ENCODE measurements around the gene AMMECR1.

AMMECR1 gene

DNA sequence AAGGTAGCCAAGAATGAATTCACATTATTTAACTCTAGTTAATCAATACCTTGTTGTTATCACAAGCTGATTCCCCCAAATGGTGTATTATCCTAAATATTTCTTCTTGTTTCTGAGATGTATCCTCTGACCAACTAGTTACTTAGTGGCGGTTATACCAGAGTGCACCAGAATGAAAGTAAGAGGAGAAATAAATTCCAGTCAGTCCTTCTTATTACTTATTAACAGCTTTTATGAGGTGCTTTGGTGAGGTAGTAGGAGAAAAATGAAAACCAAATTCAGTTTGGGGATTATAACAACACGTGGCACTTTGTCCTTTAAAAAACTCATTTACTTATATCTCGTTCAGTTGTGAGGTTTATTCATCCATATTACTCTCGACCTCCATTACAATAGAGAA, 101.9 kb downstream of the AMMECR1 start:
- H3K27me3 ChIP-seq (ENCODE audit: control insufficient read depth in 1 of 2, insufficient read depth in 2 of 2, low read length in 2 of 2), result no peaks in the 10 kb centered on the region
- H3K4me1 ChIP-seq (ENCODE audit: control insufficient read depth in 1 of 2, insufficient read depth in 2 of 2, low read length in 2 of 2), result peaks cover 0 to 5% of the 10 kb centered on the region in 2 donors
- no peaks in the 10 kb centered on the region for H3K36me3 ChIP-seq (ENCODE audit: control insufficient read depth in 1 of 2, insufficient read depth in 2 of 2, low read length in 2 of 2)
- H3K4me3 ChIP-seq (ENCODE audit: low read depth in 1 of 2, low read length in 2 of 2), result no peak overlapping the region
- no peaks in the 10 kb centered on the region for H3K9me3 ChIP-seq (ENCODE audit: control insufficient read depth in 1 of 2, low read length in 2 of 2)
- H3K27ac ChIP-seq (ENCODE audit: low read depth, low read length), result no peak overlapping the region
- H3K9ac ChIP-seq (ENCODE audit: low read depth in 1 of 2, low read length in 2 of 2), result no peak overlapping the region

DNA sequence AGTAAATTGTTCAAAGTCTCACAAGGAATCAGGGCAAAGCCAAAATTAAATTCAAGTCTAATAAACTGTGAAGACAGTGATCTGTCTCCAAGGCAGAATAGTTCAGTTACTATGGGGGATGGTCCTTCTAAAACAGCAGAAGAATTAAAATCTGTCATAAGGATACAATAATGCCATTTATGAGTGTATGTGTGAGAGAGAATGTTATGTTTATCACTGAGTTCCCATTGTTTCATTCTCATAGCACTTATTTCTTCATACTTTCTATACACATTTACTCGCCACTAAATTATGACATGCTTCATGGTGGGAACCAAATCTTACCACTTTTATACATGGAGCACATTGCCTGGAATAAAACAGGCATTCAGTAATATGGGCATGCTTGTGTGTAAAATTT, 102.5 kb downstream of the AMMECR1 start:
- no peak overlapping the region for H3K27ac ChIP-seq (ENCODE audit: low read depth, low read length)
- H3K4me1 ChIP-seq (ENCODE audit: control insufficient read depth in 1 of 2, insufficient read depth in 2 of 2, low read length in 2 of 2), result peaks cover 0 to 5% of the 10 kb centered on the region in 2 donors
- no peak overlapping the region for H3K4me3 ChIP-seq (ENCODE audit: low read depth in 1 of 2, low read length in 2 of 2)
- no peaks in the 10 kb centered on the region for H3K9me3 ChIP-seq (ENCODE audit: control insufficient read depth in 1 of 2, low read length in 2 of 2)
- no peaks in the 10 kb centered on the region for H3K27me3 ChIP-seq (ENCODE audit: control insufficient read depth in 1 of 2, insufficient read depth in 2 of 2, low read length in 2 of 2)
- no peak overlapping the region for H3K9ac ChIP-seq (ENCODE audit: low read depth in 1 of 2, low read length in 2 of 2)
- H3K36me3 ChIP-seq (ENCODE audit: control insufficient read depth in 1 of 2, insufficient read depth in 2 of 2, low read length in 2 of 2), result no peaks in the 10 kb centered on the region

- Histone ChIP-seq H3K27me3 (ENCODE audit: control insufficient read depth in 1 of 2, insufficient read depth in 2 of 2, low read length in 2 of 2) (no peaks in the 10 kb centered on the region), H3K4me3 (ENCODE audit: low read depth in 1 of 2, low read length in 2 of 2) (no peak overlapping the region), H3K36me3 (ENCODE audit: control insufficient read depth in 1 of 2, insufficient read depth in 2 of 2, low read length in 2 of 2) (no peaks in the 10 kb centered on the region), H3K9ac (ENCODE audit: low read depth in 1 of 2, low read length in 2 of 2) (no peak overlapping the region), H3K4me1 (ENCODE audit: control insufficient read depth in 1 of 2, insufficient read depth in 2 of 2, low read length in 2 of 2) (peaks cover 0 to 5% of the 10 kb centered on the region in 2 donors), H3K9me3 (ENCODE audit: control insufficient read depth in 1 of 2, low read length in 2 of 2) (no peaks in the 10 kb centered on the region), H3K27ac (ENCODE audit: low read depth, low read length) (no peak overlapping the region)
These were observed 103.2 kb downstream of the AMMECR1 start for GRCh38 chrX:110214684-110215083.

DNA sequence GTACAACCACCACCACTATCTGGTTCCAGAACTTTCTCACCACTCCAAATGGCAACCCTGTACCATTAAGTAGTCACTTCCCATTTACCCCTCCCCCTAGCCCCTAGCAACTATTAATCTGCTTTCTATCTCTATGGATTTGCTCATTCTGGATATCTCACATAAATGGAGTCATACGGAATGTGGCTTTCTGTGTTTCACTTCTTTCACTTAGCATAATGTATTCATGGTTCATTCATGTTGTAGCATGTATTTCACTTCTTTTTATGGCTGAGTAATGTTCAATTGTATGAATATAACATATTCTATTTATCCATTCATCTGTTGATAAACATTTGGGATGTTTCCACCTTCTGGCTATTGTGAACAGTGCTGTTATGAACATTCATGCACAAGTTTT, 104.7 kb downstream of the AMMECR1 start:
- Histone ChIP-seq H3K9me3 (ENCODE audit: control insufficient read depth in 1 of 2, low read length in 2 of 2) (no peaks in the 10 kb centered on the region), H3K4me1 (ENCODE audit: control insufficient read depth in 1 of 2, insufficient read depth in 2 of 2, low read length in 2 of 2) (peaks cover 0 to 5% of the 10 kb centered on the region in 2 donors), H3K27me3 (ENCODE audit: control insufficient read depth in 1 of 2, insufficient read depth in 2 of 2, low read length in 2 of 2) (no peaks in the 10 kb centered on the region), H3K36me3 (ENCODE audit: control insufficient read depth in 1 of 2, insufficient read depth in 2 of 2, low read length in 2 of 2) (no peaks in the 10 kb centered on the region), H3K9ac (ENCODE audit: low read depth in 1 of 2, low read length in 2 of 2) (no peak overlapping the region), H3K27ac (ENCODE audit: low read depth, low read length) (no peak overlapping the region), H3K4me3 (ENCODE audit: low read depth in 1 of 2, low read length in 2 of 2) (no peak overlapping the region)

- Histone ChIP-seq H3K27me3 (ENCODE audit: control insufficient read depth in 1 of 2, insufficient read depth in 2 of 2, low read length in 2 of 2) (no peaks in the 10 kb centered on the region), H3K9me3 (ENCODE audit: control insufficient read depth in 1 of 2, low read length in 2 of 2) (no peaks in the 10 kb centered on the region), H3K36me3 (ENCODE audit: control insufficient read depth in 1 of 2, insufficient read depth in 2 of 2, low read length in 2 of 2) (no peaks in the 10 kb centered on the region), H3K4me3 (ENCODE audit: low read depth in 1 of 2, low read length in 2 of 2) (no peak overlapping the region), H3K9ac (ENCODE audit: low read depth in 1 of 2, low read length in 2 of 2) (no peak overlapping the region), H3K27ac (ENCODE audit: low read depth, low read length) (no peak overlapping the region), H3K4me1 (ENCODE audit: control insufficient read depth in 1 of 2, insufficient read depth in 2 of 2, low read length in 2 of 2) (peaks cover 0 to 5% of the 10 kb centered on the region in 2 donors)
These were observed 105.6 kb downstream of the AMMECR1 start for GRCh38 chrX:110212299-110212698.

DNA sequence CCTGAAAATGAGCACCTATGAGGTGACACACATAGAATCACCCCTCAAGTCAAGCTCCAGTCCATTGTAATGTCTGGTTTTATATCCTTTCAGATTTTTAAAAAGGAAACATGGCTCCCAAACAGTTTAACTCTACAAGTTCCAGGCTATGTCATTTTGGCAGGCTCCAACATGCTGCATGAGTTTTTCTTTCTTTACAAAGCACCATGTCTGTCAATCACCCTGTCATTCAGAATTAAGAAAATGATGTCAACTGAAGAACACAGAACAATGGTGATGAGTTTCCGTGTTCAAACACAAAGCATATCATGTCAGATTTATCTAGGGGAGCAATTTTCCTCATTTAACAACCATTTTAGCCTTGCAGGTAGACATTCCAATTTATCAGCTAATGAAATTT, 106.5 kb downstream of the AMMECR1 start:
- no peak overlapping the region for H3K9ac ChIP-seq (ENCODE audit: low read depth in 1 of 2, low read length in 2 of 2)
- H3K27me3 ChIP-seq (ENCODE audit: control insufficient read depth in 1 of 2, insufficient read depth in 2 of 2, low read length in 2 of 2), result no peaks in the 10 kb centered on the region
- peaks cover 0 to 5% of the 10 kb centered on the region in 2 donors for H3K4me1 ChIP-seq (ENCODE audit: control insufficient read depth in 1 of 2, insufficient read depth in 2 of 2, low read length in 2 of 2)
- no peaks in the 10 kb centered on the region for H3K9me3 ChIP-seq (ENCODE audit: control insufficient read depth in 1 of 2, low read length in 2 of 2)
- H3K27ac ChIP-seq (ENCODE audit: low read depth, low read length), result no peak overlapping the region
- no peak overlapping the region for H3K4me3 ChIP-seq (ENCODE audit: low read depth in 1 of 2, low read length in 2 of 2)
- H3K36me3 ChIP-seq (ENCODE audit: control insufficient read depth in 1 of 2, insufficient read depth in 2 of 2, low read length in 2 of 2), result no peaks in the 10 kb centered on the region

DNA sequence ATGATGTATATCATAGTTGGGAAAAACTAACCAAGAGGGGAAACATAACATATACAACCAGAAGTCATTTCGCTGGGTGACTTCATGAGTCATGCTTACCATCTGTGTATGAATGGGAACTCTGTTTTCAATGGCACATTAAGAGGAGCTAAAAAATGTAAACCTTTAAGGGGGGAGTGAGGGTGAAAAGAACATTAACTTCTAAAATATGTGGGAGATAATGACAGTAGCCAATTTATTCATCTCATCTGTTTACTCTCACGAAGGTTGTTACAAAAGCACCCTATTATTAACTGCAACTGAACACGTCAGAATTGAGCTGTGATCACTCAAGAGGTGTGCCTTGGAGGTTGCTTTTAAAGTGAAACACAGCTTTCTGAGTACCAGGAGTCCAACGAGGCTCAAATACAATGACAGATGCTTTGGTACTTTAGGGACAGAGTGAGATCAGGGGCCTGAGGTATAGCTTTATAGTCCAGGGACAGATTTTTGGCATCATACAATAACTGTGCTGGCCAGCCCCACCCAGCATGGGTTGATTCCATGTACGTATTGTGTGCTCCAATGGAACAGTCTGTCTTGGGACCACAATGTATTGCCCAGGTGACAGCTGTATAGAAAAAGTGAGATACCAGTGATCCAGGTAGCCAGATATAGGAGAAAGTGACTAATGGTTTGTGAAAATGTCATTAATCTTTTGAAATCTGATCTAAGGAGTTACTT, 107.3 kb downstream of the AMMECR1 start:
- Histone ChIP-seq H3K27me3 (ENCODE audit: control insufficient read depth in 1 of 2, insufficient read depth in 2 of 2, low read length in 2 of 2) (no peaks in the 10 kb centered on the region), H3K9me3 (ENCODE audit: control insufficient read depth in 1 of 2, low read length in 2 of 2) (no peaks in the 10 kb centered on the region), H3K27ac (ENCODE audit: low read depth, low read length) (no peak overlapping the region), H3K4me1 (ENCODE audit: control insufficient read depth in 1 of 2, insufficient read depth in 2 of 2, low read length in 2 of 2) (peaks cover 0 to 4% of the 10 kb centered on the region in 2 donors), H3K4me3 (ENCODE audit: low read depth in 1 of 2, low read length in 2 of 2) (no peak overlapping the region), H3K9ac (ENCODE audit: low read depth in 1 of 2, low read length in 2 of 2) (no peak overlapping the region), H3K36me3 (ENCODE audit: control insufficient read depth in 1 of 2, insufficient read depth in 2 of 2, low read length in 2 of 2) (no peaks in the 10 kb centered on the region)

DNA sequence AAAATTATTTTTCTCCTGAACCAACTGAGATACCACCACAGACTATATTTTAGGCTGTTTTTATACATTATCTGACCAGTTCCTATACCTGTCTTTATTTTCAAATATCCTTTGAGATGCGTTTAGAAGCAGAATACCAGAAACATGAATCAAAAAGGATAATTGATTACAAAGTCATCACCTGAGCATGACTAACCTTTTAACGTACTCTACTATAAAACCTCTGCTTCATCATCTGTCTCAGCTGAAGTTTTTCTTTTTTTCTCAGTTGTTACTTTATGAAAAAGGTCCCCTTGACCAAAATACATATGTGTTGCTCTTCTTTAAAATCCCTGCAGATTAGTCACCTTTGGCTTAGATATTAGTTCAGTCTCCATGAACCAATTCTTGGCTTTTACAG, 109.8 kb downstream of the AMMECR1 start:
- H3K4me1 ChIP-seq (ENCODE audit: control insufficient read depth in 1 of 2, insufficient read depth in 2 of 2, low read length in 2 of 2), result no peaks in the 10 kb centered on the region
- H3K27me3 ChIP-seq (ENCODE audit: control insufficient read depth in 1 of 2, insufficient read depth in 2 of 2, low read length in 2 of 2), result no peaks in the 10 kb centered on the region
- H3K27ac ChIP-seq (ENCODE audit: low read depth, low read length), result no peak overlapping the region
- H3K9me3 ChIP-seq (ENCODE audit: control insufficient read depth in 1 of 2, low read length in 2 of 2), result no peaks in the 10 kb centered on the region
- H3K4me3 ChIP-seq (ENCODE audit: low read depth in 1 of 2, low read length in 2 of 2), result no peak overlapping the region
- H3K36me3 ChIP-seq (ENCODE audit: control insufficient read depth in 1 of 2, insufficient read depth in 2 of 2, low read length in 2 of 2), result no peaks in the 10 kb centered on the region
- no peak overlapping the region for H3K9ac ChIP-seq (ENCODE audit: low read depth in 1 of 2, low read length in 2 of 2)

- Histone ChIP-seq H3K36me3 (ENCODE audit: control insufficient read depth in 1 of 2, insufficient read depth in 2 of 2, low read length in 2 of 2) (no peaks in the 10 kb centered on the region), H3K27me3 (ENCODE audit: control insufficient read depth in 1 of 2, insufficient read depth in 2 of 2, low read length in 2 of 2) (no peaks in the 10 kb centered on the region), H3K9ac (ENCODE audit: low read depth in 1 of 2, low read length in 2 of 2) (no peak overlapping the region), H3K27ac (ENCODE audit: low read depth, low read length) (no peak overlapping the region), H3K9me3 (ENCODE audit: control insufficient read depth in 1 of 2, low read length in 2 of 2) (no peaks in the 10 kb centered on the region), H3K4me3 (ENCODE audit: low read depth in 1 of 2, low read length in 2 of 2) (no peak overlapping the region), H3K4me1 (ENCODE audit: control insufficient read depth in 1 of 2, insufficient read depth in 2 of 2, low read length in 2 of 2) (no peaks in the 10 kb centered on the region)
These were observed 112.9 kb downstream of the AMMECR1 start for GRCh38 chrX:110204986-110205385.

DNA sequence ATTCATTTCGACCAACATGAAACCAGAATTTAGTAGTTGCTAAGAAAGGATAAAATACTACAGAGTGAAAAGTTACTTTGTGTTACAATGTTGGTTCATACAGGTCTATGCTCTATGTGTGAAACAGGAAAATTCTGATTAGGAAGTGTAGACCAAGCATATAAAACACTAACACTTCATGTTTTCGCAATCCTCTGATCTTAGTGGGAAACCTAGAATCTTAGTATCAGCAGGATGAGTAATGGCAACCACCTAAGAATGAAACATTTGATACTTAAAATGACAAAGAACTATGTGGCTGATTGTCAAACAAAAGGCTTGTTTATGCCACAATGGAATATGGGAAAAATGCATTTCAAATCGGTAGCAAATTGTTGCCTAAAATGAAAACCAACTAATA, 116.1 kb downstream of the AMMECR1 start:
- H3K27ac ChIP-seq (ENCODE audit: low read depth, low read length), result no peak overlapping the region
- H3K27me3 ChIP-seq (ENCODE audit: control insufficient read depth in 1 of 2, insufficient read depth in 2 of 2, low read length in 2 of 2), result no peaks in the 10 kb centered on the region
- H3K4me3 ChIP-seq (ENCODE audit: low read depth in 1 of 2, low read length in 2 of 2), result no peak overlapping the region
- H3K36me3 ChIP-seq (ENCODE audit: control insufficient read depth in 1 of 2, insufficient read depth in 2 of 2, low read length in 2 of 2), result peaks cover 3 to 5% of the 10 kb centered on the region in 2 donors
- H3K4me1 ChIP-seq (ENCODE audit: control insufficient read depth in 1 of 2, insufficient read depth in 2 of 2, low read length in 2 of 2), result no peaks in the 10 kb centered on the region
- H3K9ac ChIP-seq (ENCODE audit: low read depth in 1 of 2, low read length in 2 of 2), result no peak overlapping the region
- H3K9me3 ChIP-seq (ENCODE audit: control insufficient read depth in 1 of 2, low read length in 2 of 2), result no peaks in the 10 kb centered on the region
